Mesenchymal stem cell (in vitro differentiated cells and primary cell): ENCODE data around the gene MTHFD1.

Experiments used
- DNase-seq: peaks from one replicate; pipeline ENCODE4 v3.0.0-alpha.2; 2013
- H2AFZ ChIP-seq: one replicate; pipeline ENCODE4 v1.6.1; 2013; ENCODE audit warnings: low read depth, mild to moderate bottlenecking, control low read depth, inconsistent platforms, low read length, moderate library complexity
- H2AK5ac ChIP-seq: 2 replicates; pipeline ENCODE4 v1.6.1; 2013; ENCODE audit warnings: low read length, moderate library complexity, mild to moderate bottlenecking, inconsistent platforms; ENCODE audit not compliant: severe bottlenecking
- H2BK120ac ChIP-seq: one replicate; pipeline ENCODE4 v1.6.1; 2013; ENCODE audit warnings: low read depth, mild to moderate bottlenecking, inconsistent platforms, low read length, moderate library complexity
- H2BK12ac ChIP-seq, 2 experiments: one replicate each; pipeline ENCODE4 v1.6.1; 2013; ENCODE audit warnings: inconsistent platforms in 2 of 2, low read length in 2 of 2, mild to moderate bottlenecking in 2 of 2, moderate library complexity in 2 of 2, control low read depth in 1 of 2
- H2BK15ac ChIP-seq: one replicate; pipeline ENCODE4 v1.6.1; 2013; ENCODE audit warnings: mild to moderate bottlenecking, low read depth, inconsistent platforms; ENCODE audit not compliant: poor library complexity, severe bottlenecking
- H2BK5ac ChIP-seq: 2 replicates; pipeline ENCODE4 v1.6.1; 2013; ENCODE audit warnings: low read depth, mild to moderate bottlenecking, low read length, control low read depth, inconsistent platforms; ENCODE audit not compliant: poor library complexity, severe bottlenecking
- H3K14ac ChIP-seq, 2 experiments: one replicate each; pipeline ENCODE4 v1.6.1; 2013; ENCODE audit warnings: inconsistent platforms in 2 of 2, low read length in 2 of 2, control low read depth in 1 of 2, mild to moderate bottlenecking in 1 of 2, moderate library complexity in 1 of 2
- H3K18ac ChIP-seq, 2 experiments: one replicate each; pipeline ENCODE4 v1.6.1; 2013; ENCODE audit warnings: inconsistent platforms in 2 of 2, low read length in 2 of 2, control low read depth in 1 of 2, low read depth in 1 of 2, mild to moderate bottlenecking in 1 of 2
- H3K23ac ChIP-seq, 2 experiments: one replicate each; pipeline ENCODE4 v1.6.1; 2013; ENCODE audit warnings: inconsistent platforms in 2 of 2, low read length in 2 of 2, mild to moderate bottlenecking in 2 of 2, moderate library complexity in 2 of 2, control low read depth in 1 of 2
- H3K27ac ChIP-seq: 2 replicates; pipeline ENCODE4 v1.5.1; 2013; ENCODE audit warnings: mild to moderate bottlenecking, moderate library complexity, low read length, control low read depth, inconsistent platforms; ENCODE audit not compliant: poor library complexity, severe bottlenecking
- H3K27me3 ChIP-seq, 2 experiments: 2 replicates each; pipeline versions ENCODE4 v1.6.1 to v1.7.0; 2013; ENCODE audit warnings: low read length in 2 of 2, mild to moderate bottlenecking in 2 of 2, moderate library complexity in 2 of 2, control low read depth in 1 of 2, inconsistent platforms in 1 of 2; ENCODE audit not compliant: control insufficient read depth in 1 of 2, insufficient read depth in 1 of 2
- H3K36me3 ChIP-seq, 2 experiments: 2 replicates each; pipeline versions ENCODE4 v1.6.1 to v1.7.0; 2013; ENCODE audit warnings: low read length in 2 of 2, control low read depth in 1 of 2, inconsistent platforms in 1 of 2, low read depth in 1 of 2, mild to moderate bottlenecking in 1 of 2; ENCODE audit not compliant: insufficient read depth in 2 of 2, control insufficient read depth in 1 of 2
- H3K4ac ChIP-seq, 2 experiments: one replicate each; pipeline ENCODE4 v1.6.1; 2013; ENCODE audit warnings: inconsistent platforms in 2 of 2, low read length in 2 of 2, mild to moderate bottlenecking in 2 of 2, moderate library complexity in 2 of 2, control low read depth in 1 of 2, low read depth in 1 of 2
- H3K4me1 ChIP-seq: 2 replicates; pipeline ENCODE4 v1.6.1; 2013; ENCODE audit warnings: low read depth, low read length, control low read depth; ENCODE audit not compliant: control insufficient read depth, insufficient read depth
- H3K4me2 ChIP-seq: 2 replicates; pipeline ENCODE4 v1.6.1; 2013; ENCODE audit warnings: low read length, mild to moderate bottlenecking, inconsistent platforms; ENCODE audit not compliant: poor library complexity, severe bottlenecking
- H3K4me3 ChIP-seq, 2 experiments: 2 replicates each; pipeline versions ENCODE4 v1.5.1 to v1.7.0; 2013; ENCODE audit warnings: low read length in 2 of 2, mild to moderate bottlenecking in 2 of 2, control low read depth in 1 of 2, low read depth in 1 of 2; ENCODE audit not compliant: insufficient read depth in 1 of 2
- H3K79me1 ChIP-seq: replicated peaks from 2 replicates; pipeline ENCODE4 v1.6.1; 2013; ENCODE audit warnings: mild to moderate bottlenecking, control low read depth, low read length, inconsistent platforms; ENCODE audit not compliant: poor library complexity, severe bottlenecking
- H3K9ac ChIP-seq: 2 replicates; pipeline ENCODE4 v1.7.0; 2013; ENCODE audit warnings: mild to moderate bottlenecking, low read length, moderate library complexity
- H3K9me3 ChIP-seq: 2 replicates; pipeline ENCODE4 v1.7.0; 2013; ENCODE audit warnings: mild to moderate bottlenecking, low read length; ENCODE audit not compliant: control insufficient read depth
- H4K8ac ChIP-seq: one replicate; pipeline ENCODE4 v1.6.1; 2013; ENCODE audit warnings: inconsistent platforms, mild to moderate bottlenecking, low read length, moderate library complexity
- H4K91ac ChIP-seq: one replicate; pipeline ENCODE4 v1.6.1; 2013; ENCODE audit warnings: mild to moderate bottlenecking, low read length, inconsistent platforms
- WGBS: methylation state at CpG from one replicate; pipeline ENCODE4 v1.1.7; 2013; ENCODE audit warnings: mixed read lengths; 5-methylcytosine and 5-hydroxymethylcytosine counted together

MTHFD1 gene

GRCh38 chr14:64442300-64442988 is 54.3 kb downstream of the MTHFD1 start:
- H2BK5ac ChIP-seq = no peak overlapping the region
- no peaks in the 10 kb centered on the region for H3K27me3 ChIP-seq
- H2BK12ac ChIP-seq = no peak overlapping the region
- no peak overlapping the region for H2BK15ac ChIP-seq
- no peak overlapping the region for H3K14ac ChIP-seq
- no peak overlapping the region for H3K27ac ChIP-seq
- no peak overlapping the region for H3K9ac ChIP-seq
- peaks cover 12% of the 10 kb centered on the region for H3K4me1 ChIP-seq
- peaks cover 6% of the 10 kb centered on the region for H3K79me1 ChIP-seq
- no peak overlapping the region for H2BK120ac ChIP-seq
- no peak overlapping the region for H4K8ac ChIP-seq
- H3K18ac ChIP-seq = no peak overlapping the region
- H2AK5ac ChIP-seq = peak overlapping the region; percentile 92
- H2AFZ ChIP-seq = no peak overlapping the region
- H3K9me3 ChIP-seq = no peaks in the 10 kb centered on the region
- 76% methylated on average over 16 of the region's 17 CpGs for WGBS
- no peak for DNase-seq
- peaks cover 18 to 66% of the 10 kb centered on the region in 2 experiments for H3K36me3 ChIP-seq
- no peak overlapping the region for H3K4ac ChIP-seq
- H3K4me3 ChIP-seq = no peak overlapping the region
- no peak overlapping the region for H3K23ac ChIP-seq
- no peak overlapping the region for H3K4me2 ChIP-seq
- no peak overlapping the region for H4K91ac ChIP-seq

GRCh38 chr14:64444140-64444539 is 56.0 kb downstream of the MTHFD1 start:
- Histone ChIP-seq H3K79me1 (peaks cover 6% of the 10 kb centered on the region), H3K4ac (no peak overlapping the region), H3K27ac (no peak overlapping the region), H4K8ac (no peak overlapping the region), H2AFZ (no peak overlapping the region), H3K36me3 (peaks cover 18 to 71% of the 10 kb centered on the region in 2 experiments), H2AK5ac (peak overlapping the region; percentile 58), H3K9me3 (no peaks in the 10 kb centered on the region), H3K18ac (no peak overlapping the region), H4K91ac (no peak overlapping the region), H3K4me3 (no peak overlapping the region), H2BK5ac (no peak overlapping the region), H3K14ac (no peak overlapping the region), H2BK120ac (no peak overlapping the region), H3K4me2 (no peak overlapping the region), H3K4me1 (peaks cover 11% of the 10 kb centered on the region), H2BK12ac (peak overlapping the region in 1 of 2 experiments; percentile 8), H3K9ac (no peak overlapping the region), H3K27me3 (no peaks in the 10 kb centered on the region), H2BK15ac (no peak overlapping the region), H3K23ac (no peak overlapping the region)
- WGBS = 98% methylated on average over 11 of the region's 11 CpGs
- no peak for DNase-seq

DNA sequence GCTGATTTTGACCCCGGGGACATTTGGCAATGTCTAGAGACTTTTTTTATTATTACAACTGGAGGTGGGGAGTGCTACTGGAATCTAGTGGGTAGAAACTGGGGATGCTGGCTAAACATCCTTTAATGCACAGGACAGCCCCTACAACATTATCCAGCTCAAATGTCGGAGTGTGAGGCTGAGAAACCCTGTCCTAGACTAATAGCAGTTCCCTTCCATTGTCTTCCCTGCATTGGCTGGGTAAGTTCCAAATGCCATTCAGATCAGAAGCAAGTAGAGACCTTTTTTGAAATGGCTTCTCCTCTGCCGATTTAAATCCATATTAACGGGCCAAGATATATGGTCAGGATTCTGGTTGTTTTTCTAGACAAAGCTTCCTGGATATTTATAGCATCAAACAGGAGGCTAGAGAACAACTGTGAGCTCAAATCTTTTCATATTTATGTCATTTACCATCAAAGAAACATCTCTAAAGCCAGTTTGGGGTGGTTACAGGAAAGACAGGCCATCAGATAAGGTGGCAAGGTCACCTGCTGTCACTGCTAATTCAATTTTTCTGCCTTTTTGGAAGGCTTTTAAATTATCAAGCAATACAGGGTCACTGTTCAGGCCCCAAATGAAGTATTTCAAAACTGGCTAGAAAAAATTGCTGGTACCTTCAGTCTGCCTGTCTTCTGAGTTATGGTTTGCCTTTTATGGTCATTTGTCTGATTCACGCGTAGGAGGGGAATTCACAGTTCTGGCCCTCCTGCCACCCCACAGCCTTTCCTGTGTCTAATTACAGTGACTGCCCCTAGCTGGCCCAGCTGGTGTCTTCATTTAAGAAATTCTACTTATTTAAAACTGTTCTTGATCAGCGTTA is 57.1 kb downstream of the MTHFD1 start:
- no peak overlapping the region for H4K8ac ChIP-seq
- H3K4me1 ChIP-seq = peaks cover 8% of the 10 kb centered on the region
- peak; percentile 88 for DNase-seq
- peak overlapping the region in 1 of 2 experiments; percentile 63 for H3K18ac ChIP-seq
- no peak overlapping the region for H3K14ac ChIP-seq
- peak overlapping the region; percentile 20 for H3K9ac ChIP-seq
- no peak overlapping the region for H2BK120ac ChIP-seq
- H2AK5ac ChIP-seq = peak overlapping the region; percentile 71
- H3K23ac ChIP-seq = no peak overlapping the region
- no peak overlapping the region for H3K4me2 ChIP-seq
- peaks cover 8% of the 10 kb centered on the region for H3K79me1 ChIP-seq
- WGBS = 57% methylated on average over 6 of the region's 7 CpGs
- H2BK5ac ChIP-seq = peak overlapping the region; percentile 67
- no peaks in the 10 kb centered on the region for H3K27me3 ChIP-seq
- H4K91ac ChIP-seq = no peak overlapping the region
- H3K27ac ChIP-seq = peak overlapping the region; percentile 96
- H2BK15ac ChIP-seq = no peak overlapping the region
- H3K9me3 ChIP-seq = no peaks in the 10 kb centered on the region
- H3K4ac ChIP-seq = no peak overlapping the region
- H2AFZ ChIP-seq = no peak overlapping the region
- peak overlapping the region in 1 of 2 experiments; percentile 15 for H2BK12ac ChIP-seq
- peaks cover 27 to 74% of the 10 kb centered on the region in 2 experiments for H3K36me3 ChIP-seq
- H3K4me3 ChIP-seq = no peak overlapping the region
